HG03354 (cell line): Measurements from ENCODE around the gene FRMPD4.

Experiments
- ATAC-seq: cut with Tn5 transposase; IDR thresholded peaks from one replicate; pipeline ENCODE4 v1.9.1; 2021; ENCODE audit warnings: mild to moderate bottlenecking; ENCODE audit not compliant: unreplicated experiment, poor library complexity, severe bottlenecking

The FRMPD4 gene

GRCh38 chrX:12344954-12345353 is 206.7 kb downstream of the FRMPD4 start:
- ATAC-seq = no peak

- ATAC-seq = no peak
Observed at GRCh38 chrX:12349201-12349600, 210.9 kb downstream of the FRMPD4 start.

- ATAC-seq = no peak
Observed at GRCh38 chrX:12352922-12353321, 214.6 kb downstream of the FRMPD4 start.

- no peak for ATAC-seq
Observed at GRCh38 chrX:12360383-12360782, 222.1 kb downstream of the FRMPD4 start.

- ATAC-seq = no peak
Observed at GRCh38 chrX:12360986-12361598, 222.8 kb downstream of the FRMPD4 start.

- ATAC-seq = no peak
Observed at GRCh38 chrX:12363216-12363615, 224.9 kb downstream of the FRMPD4 start.

- ATAC-seq = no peak
Observed at GRCh38 chrX:12366440-12366839, 228.2 kb downstream of the FRMPD4 start.

GRCh38 chrX:12367254-12367653 is 229.0 kb downstream of the FRMPD4 start:
- no peak for ATAC-seq

GRCh38 chrX:12370497-12370986 is 232.3 kb downstream of the FRMPD4 start:
- no peak for ATAC-seq

- ATAC-seq = no peak
Observed at GRCh38 chrX:12372111-12372510, 233.8 kb downstream of the FRMPD4 start.

- no peak for ATAC-seq
Observed at GRCh38 chrX:12374286-12374685, 236.0 kb downstream of the FRMPD4 start.

GRCh38 chrX:12378253-12378652 is 240.0 kb downstream of the FRMPD4 start:
- ATAC-seq = no peak

- no peak for ATAC-seq
Observed at GRCh38 chrX:12378706-12379105, 240.4 kb downstream of the FRMPD4 start.

- ATAC-seq = no peak
Observed at GRCh38 chrX:12379671-12380070, 241.4 kb downstream of the FRMPD4 start.

GRCh38 chrX:12383196-12383595 is 244.9 kb downstream of the FRMPD4 start:
- no peak for ATAC-seq

- no peak for ATAC-seq
Observed at GRCh38 chrX:12390301-12390700, 252.0 kb downstream of the FRMPD4 start.

GRCh38 chrX:12396584-12396983 is 258.3 kb downstream of the FRMPD4 start:
- ATAC-seq = no peak

- no peak for ATAC-seq
Observed at GRCh38 chrX:12400218-12400617, 261.9 kb downstream of the FRMPD4 start.

- ATAC-seq = no peak
Observed at GRCh38 chrX:12401252-12401651, 263.0 kb downstream of the FRMPD4 start.

GRCh38 chrX:12403474-12404082 is 265.3 kb downstream of the FRMPD4 start:
- no peak for ATAC-seq

- ATAC-seq = no peak
Observed at GRCh38 chrX:12405306-12405705, 267.0 kb downstream of the FRMPD4 start.

- no peak for ATAC-seq
Observed at GRCh38 chrX:12410523-12410922, 272.2 kb downstream of the FRMPD4 start.
